Measurements from ENCODE around the gene ZDHHC5.
A peak's percentile ranks its signal among the peaks of the same experiment; 100 is the strongest.
"Not testable (repeated sequence)": the region's sequence is repeated elsewhere in the genome, so short reads cannot be mapped to it uniquely, and the experiment has no call there.

The ZDHHC5 gene

DNA sequence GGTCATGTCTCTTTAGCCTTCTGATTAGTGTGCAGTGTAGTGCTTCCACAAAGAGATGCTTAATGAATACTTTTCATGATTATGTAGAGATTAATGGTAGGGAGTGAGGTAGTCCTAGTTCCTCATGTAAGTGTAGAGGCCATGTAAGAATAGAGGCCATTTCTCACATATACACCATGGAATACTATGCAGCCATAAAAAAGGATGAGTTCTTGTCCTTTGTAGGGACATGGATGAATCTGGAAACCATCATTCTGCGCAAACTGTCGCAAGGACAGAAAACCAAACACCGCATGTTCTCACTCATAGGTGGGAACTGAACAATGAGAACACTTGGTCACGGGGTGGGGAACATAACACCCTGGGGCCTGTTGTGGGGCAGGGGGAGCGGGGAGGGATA is 22.6 kb downstream of the ZDHHC5 start:
- H3K27me3 ChIP-seq (ENCODE audit: control insufficient read depth, insufficient read depth, low read length); H3K27ac ChIP-seq (ENCODE audit: low read depth, low read length); H3K9ac ChIP-seq (ENCODE audit: low read length); H3K4me3 ChIP-seq (ENCODE audit: low read length); H3K4me1 ChIP-seq (ENCODE audit: control insufficient read depth, insufficient read depth, low read length): not testable (repeated sequence)
- peaks cover 28% of the 10 kb centered on the region for H3K36me3 ChIP-seq (ENCODE audit: control insufficient read depth, insufficient read depth, low read length)

DNA sequence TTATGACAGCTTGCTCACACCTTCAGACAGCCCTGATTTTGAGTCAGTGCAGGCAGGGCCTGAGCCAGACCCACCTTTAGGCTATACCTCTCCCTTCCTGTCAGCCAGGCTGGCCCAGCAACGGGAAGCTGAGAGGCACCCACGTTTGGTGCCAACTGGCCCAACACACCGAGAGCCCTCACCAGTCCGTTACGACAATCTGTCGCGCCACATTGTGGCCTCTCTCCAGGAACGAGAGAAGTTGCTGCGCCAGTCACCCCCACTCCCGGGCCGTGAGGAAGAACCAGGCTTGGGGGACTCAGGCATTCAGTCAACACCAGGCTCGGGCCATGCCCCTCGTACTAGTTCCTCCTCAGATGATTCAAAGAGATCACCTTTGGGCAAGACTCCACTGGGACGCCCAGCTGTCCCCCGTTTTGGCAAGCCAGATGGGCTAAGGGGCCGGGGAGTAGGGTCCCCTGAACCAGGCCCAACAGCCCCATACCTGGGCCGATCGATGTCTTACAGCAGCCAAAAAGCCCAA is 31.0 kb downstream of the ZDHHC5 start:
- Histone ChIP-seq H3K4me1 (ENCODE audit: control insufficient read depth, insufficient read depth, low read length) (no peaks in the 10 kb centered on the region), H3K27me3 (ENCODE audit: control insufficient read depth, insufficient read depth, low read length) (no peaks in the 10 kb centered on the region), H3K9ac (ENCODE audit: low read length) (no peak overlapping the region), H3K36me3 (ENCODE audit: control insufficient read depth, insufficient read depth, low read length) (peaks cover 37% of the 10 kb centered on the region), H3K27ac (ENCODE audit: low read depth, low read length) (no peak overlapping the region), H3K4me3 (ENCODE audit: low read length) (no peak overlapping the region)

DNA sequence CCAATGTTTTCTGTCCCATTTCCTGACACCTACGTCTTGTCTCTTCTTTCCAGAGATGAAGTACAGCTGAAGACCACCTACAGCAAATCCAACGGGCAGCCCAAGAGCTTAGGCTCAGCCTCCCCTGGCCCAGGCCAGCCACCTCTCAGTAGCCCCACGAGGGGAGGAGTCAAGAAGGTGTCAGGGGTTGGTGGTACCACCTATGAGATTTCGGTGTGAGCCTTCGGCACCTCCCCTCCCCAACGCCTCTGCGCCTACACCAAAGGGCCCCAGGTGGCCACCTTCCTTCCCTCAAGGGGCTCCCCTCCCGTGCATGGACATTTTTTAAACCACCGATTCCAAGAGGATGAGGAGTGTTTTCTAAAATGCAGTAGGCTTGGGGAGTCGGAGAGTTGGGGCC is 31.9 kb downstream of the ZDHHC5 start:
- H3K9ac ChIP-seq (ENCODE audit: low read length), result no peak overlapping the region
- H3K4me1 ChIP-seq (ENCODE audit: control insufficient read depth, insufficient read depth, low read length), result no peaks in the 10 kb centered on the region
- peaks cover 37% of the 10 kb centered on the region for H3K36me3 ChIP-seq (ENCODE audit: control insufficient read depth, insufficient read depth, low read length)
- no peaks in the 10 kb centered on the region for H3K27me3 ChIP-seq (ENCODE audit: control insufficient read depth, insufficient read depth, low read length)
- H3K4me3 ChIP-seq (ENCODE audit: low read length), result no peak overlapping the region
- H3K27ac ChIP-seq (ENCODE audit: low read depth, low read length), result no peak overlapping the region

DNA sequence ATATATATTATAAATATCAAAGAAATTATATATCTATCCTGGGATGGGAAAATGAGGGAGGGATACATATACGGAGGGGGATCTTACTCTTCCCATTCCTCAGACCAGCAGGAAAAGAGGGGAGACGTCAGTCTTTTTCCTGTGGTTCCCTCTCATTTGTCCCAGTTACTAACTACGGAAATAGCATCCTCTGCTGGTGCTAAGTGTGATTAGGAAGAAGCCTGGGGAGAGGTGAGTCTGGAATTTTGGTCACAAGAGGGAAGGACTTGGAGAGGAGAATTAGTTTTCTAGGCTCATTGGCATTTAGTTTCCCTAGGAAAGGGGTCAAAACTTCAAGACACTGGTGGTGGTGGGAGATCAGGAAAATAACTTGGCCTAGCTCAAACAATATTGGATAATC is 32.5 kb downstream of the ZDHHC5 start:
- no peak overlapping the region for H3K4me3 ChIP-seq (ENCODE audit: low read length)
- no peaks in the 10 kb centered on the region for H3K27me3 ChIP-seq (ENCODE audit: control insufficient read depth, insufficient read depth, low read length)
- peaks cover 33% of the 10 kb centered on the region for H3K36me3 ChIP-seq (ENCODE audit: control insufficient read depth, insufficient read depth, low read length)
- no peaks in the 10 kb centered on the region for H3K4me1 ChIP-seq (ENCODE audit: control insufficient read depth, insufficient read depth, low read length)
- H3K27ac ChIP-seq (ENCODE audit: low read depth, low read length), result no peak overlapping the region
- no peak overlapping the region for H3K9ac ChIP-seq (ENCODE audit: low read length)

- Histone ChIP-seq H3K4me3 (ENCODE audit: low read length) (no peak overlapping the region), H3K4me1 (ENCODE audit: control insufficient read depth, insufficient read depth, low read length) (no peaks in the 10 kb centered on the region), H3K9ac (ENCODE audit: low read length) (no peak overlapping the region), H3K27ac (ENCODE audit: low read depth, low read length) (no peak overlapping the region), H3K36me3 (ENCODE audit: control insufficient read depth, insufficient read depth, low read length) (peaks cover 20% of the 10 kb centered on the region), H3K27me3 (ENCODE audit: control insufficient read depth, insufficient read depth, low read length) (no peaks in the 10 kb centered on the region)
These were observed 35.4 kb downstream of the ZDHHC5 start for GRCh38 chr11:57703341-57703740.

DNA sequence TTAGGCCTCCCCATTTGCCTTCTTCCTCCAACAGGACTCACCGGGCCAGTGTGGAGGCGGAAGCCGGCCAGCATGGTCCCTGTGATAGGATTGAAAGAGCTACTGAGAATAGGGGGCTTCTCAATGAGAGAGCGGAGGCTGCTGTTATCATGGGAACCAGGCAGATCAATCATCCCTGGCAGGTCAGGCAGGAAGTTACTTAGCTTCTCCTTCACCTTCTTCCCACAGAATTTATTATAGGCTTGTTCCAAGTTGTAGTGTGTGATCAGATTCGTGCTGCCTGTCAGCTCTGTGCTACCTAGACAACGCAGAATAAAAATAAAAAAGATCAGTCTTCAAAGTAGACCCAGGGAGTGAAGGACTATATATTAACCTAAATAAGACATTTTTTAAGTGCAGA is 37.0 kb downstream of the ZDHHC5 start:
- peaks cover 6% of the 10 kb centered on the region for H3K36me3 ChIP-seq (ENCODE audit: control insufficient read depth, insufficient read depth, low read length)
- no peak overlapping the region for H3K4me3 ChIP-seq (ENCODE audit: low read length)
- no peaks in the 10 kb centered on the region for H3K27me3 ChIP-seq (ENCODE audit: control insufficient read depth, insufficient read depth, low read length)
- H3K27ac ChIP-seq (ENCODE audit: low read depth, low read length), result no peak overlapping the region
- no peaks in the 10 kb centered on the region for H3K4me1 ChIP-seq (ENCODE audit: control insufficient read depth, insufficient read depth, low read length)
- no peak overlapping the region for H3K9ac ChIP-seq (ENCODE audit: low read length)

GRCh38 chr11:57705432-57705831 is 37.5 kb downstream of the ZDHHC5 start:
- not testable (repeated sequence) for H3K27ac ChIP-seq (ENCODE audit: low read depth, low read length); H3K27me3 ChIP-seq (ENCODE audit: control insufficient read depth, insufficient read depth, low read length); H3K4me1 ChIP-seq (ENCODE audit: control insufficient read depth, insufficient read depth, low read length); H3K36me3 ChIP-seq (ENCODE audit: control insufficient read depth, insufficient read depth, low read length); H3K4me3 ChIP-seq (ENCODE audit: low read length); H3K9ac ChIP-seq (ENCODE audit: low read length)

DNA sequence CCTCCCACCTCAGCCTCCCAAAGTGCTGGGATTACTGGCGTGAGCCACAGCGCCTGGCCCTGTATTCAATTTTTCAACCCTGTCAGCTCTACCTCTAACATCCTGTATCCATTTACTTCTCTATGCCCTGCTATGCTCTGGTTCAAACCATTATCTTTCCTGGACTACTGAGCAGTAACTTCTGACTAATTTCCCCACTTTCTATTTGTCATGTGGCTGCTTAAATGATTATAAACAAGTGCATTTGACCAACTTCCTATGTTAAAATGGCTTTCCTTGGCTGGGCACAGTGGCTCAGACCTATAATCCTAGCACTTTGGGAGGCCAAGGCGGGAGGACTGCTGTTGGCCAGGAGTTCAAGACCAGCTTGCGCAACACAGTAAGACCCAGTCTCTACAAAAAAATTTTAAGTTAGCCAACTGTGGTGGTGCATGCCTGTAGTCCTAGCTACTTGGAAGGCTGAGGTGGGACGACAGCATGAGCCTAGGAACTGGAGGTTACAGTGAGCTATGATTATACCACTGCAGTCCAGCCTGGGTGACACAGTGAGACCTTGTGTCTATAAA is 42.0 kb downstream of the ZDHHC5 start:
- no peaks in the 10 kb centered on the region for H3K36me3 ChIP-seq (ENCODE audit: control insufficient read depth, insufficient read depth, low read length)
- H3K27ac ChIP-seq (ENCODE audit: low read depth, low read length), result no peak overlapping the region
- no peaks in the 10 kb centered on the region for H3K27me3 ChIP-seq (ENCODE audit: control insufficient read depth, insufficient read depth, low read length)
- no peak overlapping the region for H3K9ac ChIP-seq (ENCODE audit: low read length)
- H3K4me1 ChIP-seq (ENCODE audit: control insufficient read depth, insufficient read depth, low read length), result peaks cover 18% of the 10 kb centered on the region
- no peak overlapping the region for H3K4me3 ChIP-seq (ENCODE audit: low read length)

DNA sequence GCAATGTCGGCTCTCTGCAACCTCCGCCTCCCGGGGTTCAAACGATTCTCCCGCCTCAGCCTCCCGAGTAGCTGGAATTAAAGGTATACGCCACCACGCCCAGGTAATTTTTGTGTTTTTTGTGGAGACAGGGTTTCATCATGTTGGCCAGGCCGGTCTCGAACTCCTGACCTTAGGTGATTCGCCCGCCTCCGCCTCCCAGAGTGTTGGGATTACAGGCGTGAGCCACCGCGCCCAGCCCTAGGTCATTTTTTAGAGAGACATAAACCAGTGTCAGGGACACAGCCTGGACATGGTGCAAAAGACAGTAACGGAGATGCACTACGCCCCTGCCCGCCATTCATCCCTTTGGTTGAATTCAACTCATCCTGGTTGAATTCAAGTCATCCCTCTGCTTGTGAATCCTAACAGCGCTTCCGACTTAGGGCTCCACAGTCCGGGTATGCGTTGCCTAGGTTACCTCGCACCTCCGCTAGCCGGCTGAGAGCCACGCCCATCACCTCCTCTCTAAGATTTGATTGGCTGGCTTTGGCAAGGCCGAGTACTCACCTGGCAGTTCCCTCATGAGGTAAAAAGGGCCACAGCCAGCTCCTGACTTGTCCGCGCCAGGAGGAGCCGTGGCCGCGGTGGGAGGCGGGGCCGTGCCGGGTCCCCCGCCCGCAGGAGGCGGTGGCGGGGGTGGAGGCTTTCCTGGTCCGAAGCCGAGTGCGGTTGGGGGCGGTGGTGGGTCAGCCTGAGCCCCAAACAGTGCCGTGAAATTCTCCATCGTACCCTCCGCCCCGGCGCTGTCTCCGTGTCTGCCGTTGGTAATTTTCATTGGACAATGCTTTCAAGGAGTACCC is 43.7 kb downstream of the ZDHHC5 start, which contains the start of gene MED19:
Gene MED19 (minus strand): TSS at position 802 of the 842 bp plus-strand sequence. CDS start 36 bp downstream, at position 766.
- Histone ChIP-seq H3K9ac (ENCODE audit: low read length) (peak within 1 kb of the TSS; percentile 77), H3K36me3 (ENCODE audit: control insufficient read depth, insufficient read depth, low read length) (no peaks in the 10 kb centered on the region), H3K27me3 (ENCODE audit: control insufficient read depth, insufficient read depth, low read length) (no peaks in the 10 kb centered on the region), H3K4me1 (ENCODE audit: control insufficient read depth, insufficient read depth, low read length) (peaks cover 18% of the 10 kb centered on the region), H3K27ac (ENCODE audit: low read depth, low read length) (peak within 1 kb of the TSS; percentile 86), H3K4me3 (ENCODE audit: low read length) (peak within 1 kb of the TSS; percentile 93)

- peak within 1 kb of the TSS; percentile 93 for H3K4me3 ChIP-seq (ENCODE audit: low read length)
- H3K36me3 ChIP-seq (ENCODE audit: control insufficient read depth, insufficient read depth, low read length), result no peaks in the 10 kb centered on the region
- H3K27ac ChIP-seq (ENCODE audit: low read depth, low read length), result peak within 1 kb of the TSS; percentile 86
- H3K4me1 ChIP-seq (ENCODE audit: control insufficient read depth, insufficient read depth, low read length), result peaks cover 18% of the 10 kb centered on the region
- peak within 1 kb of the TSS; percentile 77 for H3K9ac ChIP-seq (ENCODE audit: low read length)
- H3K27me3 ChIP-seq (ENCODE audit: control insufficient read depth, insufficient read depth, low read length), result no peaks in the 10 kb centered on the region
These were observed 44.6 kb downstream of the ZDHHC5 start, which contains the start of gene TMX2 for GRCh38 chr11:57712256-57713150. Gene TMX2, plus strand, starts transcription at chr11:57712593. Its CDS starts 26 bp downstream, at chr11:57712619.

DNA sequence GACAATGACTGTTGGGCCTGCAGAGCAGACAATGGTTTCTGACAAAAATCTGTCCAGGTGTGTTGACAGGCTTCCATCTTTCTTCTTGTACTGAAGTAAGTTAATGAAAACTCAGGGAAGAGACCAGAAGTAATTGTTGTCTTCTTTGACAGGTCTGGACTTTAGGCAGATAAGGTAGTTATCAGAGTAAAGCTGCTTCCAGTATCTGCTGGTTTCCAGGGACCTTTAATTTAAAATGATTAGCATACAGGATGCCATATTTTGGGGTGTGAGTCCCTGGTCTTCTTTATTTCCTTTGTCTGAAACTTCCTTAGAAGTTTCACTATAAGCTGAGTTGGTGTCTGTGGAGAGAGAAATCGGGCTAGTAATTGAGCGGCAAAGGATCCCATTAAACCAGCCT is 45.9 kb downstream of the ZDHHC5 start:
- Histone ChIP-seq H3K9ac (ENCODE audit: low read length) (no peak overlapping the region), H3K36me3 (ENCODE audit: control insufficient read depth, insufficient read depth, low read length) (no peaks in the 10 kb centered on the region), H3K4me1 (ENCODE audit: control insufficient read depth, insufficient read depth, low read length) (peaks cover 18% of the 10 kb centered on the region), H3K4me3 (ENCODE audit: low read length) (peak overlapping the region; percentile 91), H3K27ac (ENCODE audit: low read depth, low read length) (no peak overlapping the region), H3K27me3 (ENCODE audit: control insufficient read depth, insufficient read depth, low read length) (no peaks in the 10 kb centered on the region)

GRCh38 chr11:57716726-57717125 is 48.8 kb downstream of the ZDHHC5 start:
- H3K36me3 ChIP-seq (ENCODE audit: control insufficient read depth, insufficient read depth, low read length); H3K4me3 ChIP-seq (ENCODE audit: low read length); H3K9ac ChIP-seq (ENCODE audit: low read length); H3K27ac ChIP-seq (ENCODE audit: low read depth, low read length); H3K27me3 ChIP-seq (ENCODE audit: control insufficient read depth, insufficient read depth, low read length): not testable (repeated sequence)
- peaks cover 14% of the 10 kb centered on the region for H3K4me1 ChIP-seq (ENCODE audit: control insufficient read depth, insufficient read depth, low read length)
